ENCODE results near the gene ZFAND3. TPM values are rescaled to one million over a fixed set of nuclear protein-coding genes. Genes with fewer than 3 reads are reported as not detected.

The ZFAND3 gene
- polyA plus RNA-seq, 3 donors: 11.5 to 21.1 (median 11.7) TPM

DNA sequence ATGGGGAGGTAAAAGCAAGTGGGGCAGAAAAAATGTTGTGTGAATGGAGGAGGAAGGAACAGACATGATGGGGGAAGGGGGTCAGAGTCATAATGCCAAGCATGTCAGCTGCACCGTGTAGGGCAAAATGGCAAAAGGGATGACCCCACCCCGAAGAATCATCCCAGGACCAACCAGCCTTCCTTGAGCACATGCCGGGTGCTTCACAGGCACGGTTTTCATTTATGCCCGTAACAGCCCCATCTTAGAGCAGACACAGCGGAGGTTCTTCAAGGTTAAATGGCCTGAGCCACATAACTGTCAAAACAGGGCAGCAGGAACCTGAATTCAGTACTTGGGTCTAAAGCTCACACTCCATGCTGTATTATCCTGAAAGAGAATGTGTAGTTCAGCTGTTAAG, 322.2 kb downstream of the ZFAND3 start:
- Histone ChIP-seq H3K9ac (ENCODE audit: insufficient read depth, low read length, poor library complexity, severe bottlenecking) (no peak overlapping the region), H3K4me3 (replicated peaks in 1 of 3; ENCODE audit: low read depth in 2 of 3, low read length in 3 of 3) (no peak overlapping the region), H3K27me3 (ENCODE audit: control insufficient read depth in 2 of 2, insufficient read depth in 2 of 2, low read length in 2 of 2) (no peaks in the 10 kb centered on the region), H3K36me3 (replicated peaks in 1 of 2; ENCODE audit: control insufficient read depth in 1 of 2, insufficient read depth in 2 of 2, low read length in 2 of 2) (peaks cover 3 to 59% of the 10 kb centered on the region in 2 donors), H3K9me3 (replicated peaks in 1 of 2; ENCODE audit: control insufficient read depth in 1 of 2, insufficient read depth in 1 of 2, low read length in 2 of 2) (no peaks in the 10 kb centered on the region), H3K27ac (ENCODE audit: low read depth in 1 of 2, low read length in 2 of 2) (no peak overlapping the region), H2AFZ (ENCODE audit: insufficient read depth, low read depth, low read length, poor library complexity, severe bottlenecking) (no peak overlapping the region), H3K4me2 (replicated peaks; ENCODE audit: extremely low read depth, low read length, poor library complexity, severe bottlenecking) (no peak overlapping the region), H4K20me1 (ENCODE audit: insufficient read depth, low read length) (peaks cover 96% of the 10 kb centered on the region), H3K4me1 (ENCODE audit: control insufficient read depth in 1 of 2, insufficient read depth in 2 of 2, low read length in 2 of 2) (no peaks in the 10 kb centered on the region), H3K79me2 (ENCODE audit: insufficient read depth, low read length) (peaks cover 4% of the 10 kb centered on the region)
- H3K27me3 Mint-ChIP-seq (ENCODE audit: low read depth in 3 of 3): peaks cover 0 to 1% (median 0%) of the 10 kb centered on the region in 3 donors
- H3K9me3 Mint-ChIP-seq: no peaks in the 10 kb centered on the region
- H3K4me3 Mint-ChIP-seq: no peak overlapping the region
- peaks cover 6% of the 10 kb centered on the region for H3K4me1 Mint-ChIP-seq
- TF ChIP-seq, protein P1, sequence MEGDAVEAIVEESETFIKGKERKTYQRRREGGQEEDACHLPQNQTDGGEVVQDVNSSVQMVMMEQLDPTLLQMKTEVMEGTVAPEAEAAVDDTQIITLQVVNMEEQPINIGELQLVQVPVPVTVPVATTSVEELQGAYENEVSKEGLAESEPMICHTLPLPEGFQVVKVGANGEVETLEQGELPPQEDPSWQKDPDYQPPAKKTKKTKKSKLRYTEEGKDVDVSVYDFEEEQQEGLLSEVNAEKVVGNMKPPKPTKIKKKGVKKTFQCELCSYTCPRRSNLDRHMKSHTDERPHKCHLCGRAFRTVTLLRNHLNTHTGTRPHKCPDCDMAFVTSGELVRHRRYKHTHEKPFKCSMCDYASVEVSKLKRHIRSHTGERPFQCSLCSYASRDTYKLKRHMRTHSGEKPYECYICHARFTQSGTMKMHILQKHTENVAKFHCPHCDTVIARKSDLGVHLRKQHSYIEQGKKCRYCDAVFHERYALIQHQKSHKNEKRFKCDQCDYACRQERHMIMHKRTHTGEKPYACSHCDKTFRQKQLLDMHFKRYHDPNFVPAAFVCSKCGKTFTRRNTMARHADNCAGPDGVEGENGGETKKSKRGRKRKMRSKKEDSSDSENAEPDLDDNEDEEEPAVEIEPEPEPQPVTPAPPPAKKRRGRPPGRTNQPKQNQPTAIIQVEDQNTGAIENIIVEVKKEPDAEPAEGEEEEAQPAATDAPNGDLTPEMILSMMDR (IDR thresholded peaks at IDR 0.05): no peak
- peak overlapping the region in 2 of 7 donors; percentile 5 to 36 for H3K27ac Mint-ChIP-seq
- H3K36me3 Mint-ChIP-seq: peaks cover 30 to 34% of the 10 kb centered on the region in 2 donors
- 95% methylated on average over 6 of the region's 6 CpGs for WGBS (ENCODE audit: insufficient coverage)
- DNase-seq: no peak
- intact Hi-C loops (cut with micrococcal nuclease): no loop called here

DNA sequence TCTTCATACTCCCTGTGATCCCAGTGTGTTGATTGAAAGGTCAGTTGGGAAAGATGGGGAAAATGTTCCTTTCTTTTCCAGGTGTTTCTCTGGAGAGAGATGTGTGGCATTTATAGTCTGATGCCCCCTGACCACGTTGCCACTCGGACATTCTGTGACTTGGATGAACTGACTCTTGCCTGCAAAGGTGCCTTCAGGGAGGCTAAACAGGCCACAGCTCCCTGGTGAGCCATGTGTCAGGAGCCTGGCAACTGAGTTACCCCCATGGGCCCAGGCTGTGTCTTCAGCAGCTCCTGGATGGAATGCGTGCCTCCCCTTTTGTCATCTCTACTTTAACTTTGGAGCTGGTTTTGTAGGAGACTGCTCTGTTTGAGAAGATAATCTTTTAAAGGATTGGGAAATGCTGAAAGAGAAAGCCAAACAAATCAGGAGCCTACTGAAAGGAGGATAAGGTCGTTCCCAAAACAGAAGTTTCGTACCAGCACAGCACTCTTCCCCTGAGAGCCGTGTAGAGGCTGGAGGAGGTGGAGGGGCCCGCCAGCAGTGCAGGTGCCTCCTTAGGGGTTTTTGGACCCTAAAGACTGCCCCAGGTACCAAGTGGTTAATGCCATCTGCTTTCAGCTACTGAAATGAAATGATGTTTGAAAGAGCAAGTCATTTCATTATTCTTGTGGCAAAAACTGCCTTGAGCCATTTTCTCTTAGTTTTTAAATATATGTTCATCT, 322.8 kb downstream of the ZFAND3 start:
- H3K4me3 ChIP-seq (replicated peaks in 1 of 3; ENCODE audit: low read depth in 2 of 3, low read length in 3 of 3): no peak overlapping the region
- H4K20me1 ChIP-seq (ENCODE audit: insufficient read depth, low read length): peaks cover 96% of the 10 kb centered on the region
- H3K27ac Mint-ChIP-seq: no peak overlapping the region
- peaks cover 4% of the 10 kb centered on the region for H3K79me2 ChIP-seq (ENCODE audit: insufficient read depth, low read length)
- H3K27me3 ChIP-seq (ENCODE audit: control insufficient read depth in 2 of 2, insufficient read depth in 2 of 2, low read length in 2 of 2): no peaks in the 10 kb centered on the region
- H3K36me3 ChIP-seq (replicated peaks in 1 of 2; ENCODE audit: control insufficient read depth in 1 of 2, insufficient read depth in 2 of 2, low read length in 2 of 2): peaks cover 3 to 60% of the 10 kb centered on the region in 2 donors
- intact Hi-C loops (cut with micrococcal nuclease): no loop called here
- H3K9me3 Mint-ChIP-seq: no peaks in the 10 kb centered on the region
- TF ChIP-seq, protein P1 (IDR thresholded peaks at IDR 0.05): no peak
- H3K4me3 Mint-ChIP-seq: no peak overlapping the region
- no peak overlapping the region for H3K27ac ChIP-seq (ENCODE audit: low read depth in 1 of 2, low read length in 2 of 2)
- peaks cover 0 to 1% (median 0%) of the 10 kb centered on the region in 3 donors for H3K27me3 Mint-ChIP-seq (ENCODE audit: low read depth in 3 of 3)
- 91% methylated on average over 4 of the region's 7 CpGs for WGBS (ENCODE audit: insufficient coverage)
- no peak overlapping the region for H3K4me2 ChIP-seq (replicated peaks; ENCODE audit: extremely low read depth, low read length, poor library complexity, severe bottlenecking)
- H3K36me3 Mint-ChIP-seq: peaks cover 34 to 35% of the 10 kb centered on the region in 2 donors
- no peak overlapping the region for H3K9ac ChIP-seq (ENCODE audit: insufficient read depth, low read length, poor library complexity, severe bottlenecking)
- H2AFZ ChIP-seq (ENCODE audit: insufficient read depth, low read depth, low read length, poor library complexity, severe bottlenecking): no peak overlapping the region
- DNase-seq: no peak
- H3K9me3 ChIP-seq (replicated peaks in 1 of 2; ENCODE audit: control insufficient read depth in 1 of 2, insufficient read depth in 1 of 2, low read length in 2 of 2): no peaks in the 10 kb centered on the region
- peaks cover 6% of the 10 kb centered on the region for H3K4me1 Mint-ChIP-seq
- no peaks in the 10 kb centered on the region for H3K4me1 ChIP-seq (ENCODE audit: control insufficient read depth in 1 of 2, insufficient read depth in 2 of 2, low read length in 2 of 2)

Measured in CD14-positive monocyte (primary cell).